HUES48 (cell line): Measurements from ENCODE around the gene WASHC4.
A peak's percentile ranks its signal among the peaks of the same experiment; 100 is the strongest.

Experiments used
- H3K27ac ChIP-seq: one replicate; pipeline ENCODE4 v1.7.0; 2013; ENCODE audit warnings: low read depth, low read length, inconsistent platforms
- H3K27me3 ChIP-seq: 2 replicates; pipeline ENCODE4 v1.6.1; 2013; ENCODE audit warnings: mild to moderate bottlenecking, low read length; ENCODE audit not compliant: control insufficient read depth, insufficient read depth
- H3K36me3 ChIP-seq: 2 replicates; pipeline ENCODE4 v1.6.1; 2013; ENCODE audit warnings: low read length; ENCODE audit not compliant: control insufficient read depth, insufficient read depth
- H3K4me1 ChIP-seq: 2 replicates; pipeline ENCODE4 v1.6.1; 2013; ENCODE audit warnings: mild to moderate bottlenecking, low read length; ENCODE audit not compliant: control insufficient read depth, insufficient read depth
- H3K4me3 ChIP-seq: 2 replicates; pipeline ENCODE4 v1.5.1; 2013; ENCODE audit warnings: mild to moderate bottlenecking, low read depth, low read length
- H3K9ac ChIP-seq: 2 replicates; pipeline ENCODE4 v1.6.1; 2013; ENCODE audit warnings: mild to moderate bottlenecking, low read depth, low read length, moderate library complexity
- H3K9me3 ChIP-seq: 2 replicates; pipeline ENCODE4 v1.6.1; 2013; ENCODE audit warnings: low read length; ENCODE audit not compliant: control insufficient read depth, insufficient read depth

Gene WASHC4

DNA sequence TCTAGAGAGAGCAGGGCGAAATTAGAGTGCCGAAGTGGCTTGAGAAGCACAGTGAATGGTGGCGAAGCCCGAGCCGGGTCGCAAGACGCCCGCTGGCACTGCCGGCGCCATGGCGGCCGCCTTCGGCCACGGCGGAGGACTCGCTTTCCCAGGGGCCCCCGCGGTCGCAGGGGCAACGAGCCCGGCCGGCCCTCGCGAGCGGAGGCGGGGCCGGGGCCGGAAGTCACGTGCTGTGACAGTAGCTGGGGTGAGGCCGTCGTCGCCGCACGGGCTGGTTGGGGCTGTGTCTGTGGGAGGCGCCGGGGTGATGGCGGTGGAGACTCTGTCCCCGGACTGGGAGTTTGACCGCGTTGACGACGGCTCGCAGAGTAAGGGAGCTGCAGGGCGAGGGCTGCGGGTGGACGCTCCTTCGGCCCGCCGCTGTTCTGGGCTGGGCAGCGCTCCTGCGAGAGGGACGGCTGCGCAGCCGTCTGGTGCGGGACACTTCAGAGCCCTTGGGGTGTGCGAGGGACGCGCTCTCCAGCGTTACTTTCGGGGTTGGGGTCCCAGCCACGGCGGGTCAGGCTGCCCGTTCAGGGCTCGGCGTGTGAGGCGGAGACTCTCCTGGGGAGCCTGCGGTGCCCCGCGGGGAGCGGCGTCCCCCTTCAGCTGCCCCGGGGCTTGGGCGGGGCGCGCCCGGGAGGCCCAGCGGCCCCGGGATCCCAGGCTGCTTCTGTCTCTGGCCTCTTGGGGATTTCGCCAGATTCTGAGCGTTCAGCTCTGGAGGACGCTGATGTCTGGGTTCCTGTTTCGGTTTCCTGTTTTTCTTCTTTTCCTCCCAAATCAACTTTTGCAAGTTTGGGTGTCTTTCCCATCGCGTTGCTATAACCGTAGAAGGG is at the start of gene WASHC4:
Gene WASHC4, plus strand, starts transcription at position 238 of the 878 bp plus-strand sequence. Its CDS starts 70 bp downstream, at position 308.
- Histone ChIP-seq H3K27me3 (no peaks in the 10 kb centered on the region), H3K27ac (peak within 1 kb of the TSS; percentile 96), H3K9me3 (no peaks in the 10 kb centered on the region; the same call in 1 of the 2 replicates), H3K36me3 (peaks cover 11% of the 10 kb centered on the region), H3K4me3 (peak within 1 kb of the TSS; percentile 99), H3K4me1 (peaks cover 41% of the 10 kb centered on the region), H3K9ac (peak within 1 kb of the TSS; percentile 82)

DNA sequence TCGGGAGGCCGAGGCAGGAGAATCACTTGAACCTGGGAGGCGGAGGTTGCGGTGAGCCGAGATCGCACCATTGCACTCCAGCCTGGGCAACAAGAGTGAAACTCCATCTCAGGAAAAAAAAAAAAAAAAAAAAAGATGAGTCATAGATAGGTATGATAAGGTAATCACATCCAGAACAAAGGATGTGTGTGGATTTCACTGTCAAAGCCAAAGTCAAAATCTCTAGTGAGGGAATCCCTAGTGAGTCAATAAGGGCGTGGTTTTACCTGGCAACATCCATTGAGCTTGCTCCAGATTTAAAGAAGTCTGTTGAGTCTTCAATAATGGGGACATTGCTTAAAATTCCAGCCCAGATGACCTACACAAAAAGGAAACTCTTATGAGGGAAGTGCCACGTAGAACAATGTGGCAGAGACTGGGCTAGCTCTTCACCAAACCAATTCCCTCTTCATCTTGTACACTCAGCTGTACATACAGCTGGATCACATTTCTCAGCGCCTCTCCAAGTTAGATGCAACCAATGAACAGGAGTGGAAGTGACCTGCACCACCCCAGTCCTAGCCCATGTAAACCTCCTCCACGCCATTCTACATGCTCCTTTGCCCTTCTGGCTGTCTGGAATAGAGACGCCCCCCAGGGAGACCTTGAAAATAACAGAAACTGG is 46.7 kb upstream of the WASHC4 start:
- Histone ChIP-seq H3K9ac (no peak overlapping the region), H3K27ac (no peak overlapping the region), H3K36me3 (peaks cover 15% of the 10 kb centered on the region), H3K27me3 (no peaks in the 10 kb centered on the region), H3K9me3 (no peaks in the 10 kb centered on the region), H3K4me3 (no peak overlapping the region), H3K4me1 (no peaks in the 10 kb centered on the region)

DNA sequence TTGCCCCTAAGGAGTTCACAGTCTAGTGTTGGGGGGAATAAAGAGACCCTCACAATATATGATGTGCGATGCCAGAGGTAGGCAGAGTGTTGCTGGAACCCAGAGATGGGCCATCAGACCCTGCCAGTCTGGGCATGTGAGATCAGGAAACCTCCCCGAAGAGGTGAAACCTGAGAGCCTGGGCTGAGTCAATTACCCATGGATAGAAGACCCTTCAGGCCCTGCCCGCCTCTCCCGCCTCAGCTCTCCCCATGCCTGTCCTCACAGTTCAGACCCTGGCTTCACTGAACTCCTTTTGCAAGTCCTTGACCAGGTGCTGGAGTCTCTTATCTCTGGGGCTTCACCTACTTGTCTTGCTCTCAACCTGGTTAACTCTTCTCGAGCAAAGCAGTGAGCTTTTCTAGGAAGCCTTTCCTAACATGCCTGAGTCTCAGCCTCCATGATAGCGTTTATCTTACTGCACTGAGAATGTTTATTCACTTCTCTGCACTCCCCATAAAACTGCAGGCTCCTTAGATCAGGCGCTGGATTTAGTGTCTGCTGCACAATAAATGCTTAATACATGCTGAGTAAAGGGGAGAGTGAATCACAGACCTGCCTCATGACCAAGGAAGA is 42.9 kb upstream of the WASHC4 start:
- Histone ChIP-seq H3K9ac (no peak overlapping the region), H3K4me1 (no peaks in the 10 kb centered on the region), H3K9me3 (no peaks in the 10 kb centered on the region), H3K27me3 (no peaks in the 10 kb centered on the region), H3K4me3 (no peak overlapping the region), H3K27ac (no peak overlapping the region), H3K36me3 (peaks cover 8% of the 10 kb centered on the region)

DNA sequence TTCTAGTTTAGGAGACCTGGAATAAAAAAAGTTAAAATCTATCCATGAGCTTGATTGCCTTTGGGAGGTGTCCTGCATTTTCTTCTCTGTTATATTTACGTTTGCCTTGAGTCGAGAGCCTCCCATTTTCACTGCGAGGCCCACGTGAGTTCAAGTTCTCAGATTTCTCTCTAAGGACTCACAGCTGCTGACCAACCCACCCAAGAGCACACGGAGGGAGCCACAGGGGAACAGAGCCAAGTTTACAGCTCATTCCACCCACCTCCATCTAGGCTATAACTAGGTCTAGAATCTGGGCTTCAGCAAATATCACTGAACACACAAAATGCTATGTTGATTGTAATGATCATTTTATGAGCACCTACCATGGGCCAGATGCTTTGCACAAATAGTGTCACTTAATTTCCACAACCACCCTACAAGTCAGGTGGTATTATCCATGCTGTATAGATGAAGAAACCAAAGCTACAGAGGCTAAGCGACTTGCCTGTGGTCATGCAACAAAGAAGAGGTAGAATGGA is 40.0 kb upstream of the WASHC4 start:
- Histone ChIP-seq H3K36me3 (peaks cover 5% of the 10 kb centered on the region; the same call in 1 of the 2 replicates), H3K4me3 (no peak overlapping the region), H3K27ac (no peak overlapping the region), H3K4me1 (no peaks in the 10 kb centered on the region), H3K27me3 (no peaks in the 10 kb centered on the region), H3K9me3 (no peaks in the 10 kb centered on the region), H3K9ac (no peak overlapping the region)

DNA sequence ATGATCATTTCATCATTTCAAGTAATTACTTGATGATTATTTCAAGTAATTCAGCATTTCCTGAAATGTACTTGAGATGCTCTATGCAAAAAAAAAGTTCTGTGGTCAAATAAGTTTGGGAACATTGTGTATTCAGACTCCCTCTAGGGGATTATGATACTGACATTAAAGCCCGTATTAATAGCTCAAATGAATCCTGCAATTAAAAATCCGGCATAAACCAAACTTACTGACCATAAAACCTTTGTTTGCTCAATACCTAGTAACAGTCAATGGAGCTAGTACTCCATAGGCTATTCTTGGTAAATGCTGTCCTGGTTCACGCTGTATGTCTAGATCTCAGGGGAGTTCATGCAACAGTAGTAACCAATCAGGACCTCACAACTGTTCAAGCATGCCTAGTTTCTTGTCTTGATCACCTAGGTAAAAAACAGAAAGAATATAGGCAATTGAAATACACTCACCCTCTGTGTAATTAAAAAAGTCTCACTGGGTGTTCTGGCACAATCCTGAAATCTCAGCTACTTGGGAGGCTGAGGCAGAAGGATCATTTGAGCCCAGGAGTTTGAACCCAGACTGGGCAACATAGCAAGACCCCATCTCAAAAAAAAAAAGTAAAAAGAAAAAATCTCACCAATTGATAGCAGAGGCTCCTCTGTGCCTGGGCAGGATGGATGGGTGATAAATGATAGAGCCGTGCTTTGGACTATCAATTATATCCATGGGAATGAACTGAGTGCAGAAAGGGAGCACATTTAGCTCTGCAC is 37.4 kb upstream of the WASHC4 start:
- Histone ChIP-seq H3K36me3 (peaks cover 5% of the 10 kb centered on the region; the same call in 1 of the 2 replicates), H3K4me1 (no peaks in the 10 kb centered on the region), H3K9me3 (no peaks in the 10 kb centered on the region), H3K9ac (no peak overlapping the region), H3K4me3 (no peak overlapping the region), H3K27ac (no peak overlapping the region), H3K27me3 (no peaks in the 10 kb centered on the region)

- Histone ChIP-seq H3K4me1 (no peaks in the 10 kb centered on the region), H3K9ac (no peak overlapping the region), H3K27me3 (no peaks in the 10 kb centered on the region), H3K36me3 (peaks cover 5% of the 10 kb centered on the region; the same call in 1 of the 2 replicates), H3K9me3 (no peaks in the 10 kb centered on the region), H3K4me3 (no peak overlapping the region), H3K27ac (no peak overlapping the region)
Measured at GRCh38 chr12:105071981-105072380, 35.5 kb upstream of the WASHC4 start.

- Histone ChIP-seq H3K27ac (no peak overlapping the region), H3K4me1 (no peaks in the 10 kb centered on the region), H3K36me3 (peaks cover 5% of the 10 kb centered on the region; the same call in 1 of the 2 replicates), H3K27me3 (no peaks in the 10 kb centered on the region), H3K9ac (no peak overlapping the region), H3K9me3 (no peaks in the 10 kb centered on the region), H3K4me3 (no peak overlapping the region)
Measured at GRCh38 chr12:105072888-105073488, 34.5 kb upstream of the WASHC4 start.

DNA sequence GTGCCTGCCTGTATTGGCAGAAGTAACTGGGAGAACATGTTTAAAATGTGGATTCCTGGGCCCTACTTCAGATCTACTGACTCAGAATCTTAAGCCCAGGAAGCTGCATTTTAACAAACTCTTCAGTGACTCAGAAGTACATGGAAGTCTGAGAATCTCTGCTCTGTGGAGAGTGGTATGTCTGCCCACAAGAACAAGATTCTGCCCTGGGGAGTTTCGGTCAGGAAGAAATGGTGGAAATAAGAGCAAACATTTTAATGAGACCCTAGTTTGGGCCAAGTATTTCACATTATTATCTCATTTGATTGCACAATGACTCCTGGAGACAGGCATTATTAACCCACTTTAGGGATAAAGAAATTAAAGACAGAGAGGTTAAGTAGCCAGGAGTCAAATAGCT is 31.4 kb upstream of the WASHC4 start:
- Histone ChIP-seq H3K9me3 (no peaks in the 10 kb centered on the region), H3K4me1 (no peaks in the 10 kb centered on the region), H3K27ac (no peak overlapping the region), H3K4me3 (no peak overlapping the region), H3K36me3 (no peaks in the 10 kb centered on the region), H3K27me3 (no peaks in the 10 kb centered on the region), H3K9ac (no peak overlapping the region)

GRCh38 chr12:105076913-105077312 is 30.6 kb upstream of the WASHC4 start:
- Histone ChIP-seq H3K36me3 (no peaks in the 10 kb centered on the region), H3K4me3 (no peak overlapping the region), H3K27me3 (no peaks in the 10 kb centered on the region), H3K4me1 (no peaks in the 10 kb centered on the region), H3K9ac (no peak overlapping the region), H3K9me3 (no peaks in the 10 kb centered on the region), H3K27ac (no peak overlapping the region)

- Histone ChIP-seq H3K9me3 (no peaks in the 10 kb centered on the region), H3K36me3 (no peaks in the 10 kb centered on the region), H3K27ac (no peak overlapping the region), H3K9ac (no peak overlapping the region), H3K4me1 (no peaks in the 10 kb centered on the region), H3K27me3 (peaks cover 3% of the 10 kb centered on the region; the same call in 1 of the 2 replicates), H3K4me3 (no peak overlapping the region)
Measured at GRCh38 chr12:105077435-105077834, 30.1 kb upstream of the WASHC4 start.
